Kidney tubule cell (primary cell): Measurements from ENCODE around the gene TTI1.

Experiments
- DNase-seq: peaks from one replicate; pipeline ENCODE4 v3.0.0-alpha.2; 2018; ENCODE audit warnings: low spot score

The TTI1 gene

DNA sequence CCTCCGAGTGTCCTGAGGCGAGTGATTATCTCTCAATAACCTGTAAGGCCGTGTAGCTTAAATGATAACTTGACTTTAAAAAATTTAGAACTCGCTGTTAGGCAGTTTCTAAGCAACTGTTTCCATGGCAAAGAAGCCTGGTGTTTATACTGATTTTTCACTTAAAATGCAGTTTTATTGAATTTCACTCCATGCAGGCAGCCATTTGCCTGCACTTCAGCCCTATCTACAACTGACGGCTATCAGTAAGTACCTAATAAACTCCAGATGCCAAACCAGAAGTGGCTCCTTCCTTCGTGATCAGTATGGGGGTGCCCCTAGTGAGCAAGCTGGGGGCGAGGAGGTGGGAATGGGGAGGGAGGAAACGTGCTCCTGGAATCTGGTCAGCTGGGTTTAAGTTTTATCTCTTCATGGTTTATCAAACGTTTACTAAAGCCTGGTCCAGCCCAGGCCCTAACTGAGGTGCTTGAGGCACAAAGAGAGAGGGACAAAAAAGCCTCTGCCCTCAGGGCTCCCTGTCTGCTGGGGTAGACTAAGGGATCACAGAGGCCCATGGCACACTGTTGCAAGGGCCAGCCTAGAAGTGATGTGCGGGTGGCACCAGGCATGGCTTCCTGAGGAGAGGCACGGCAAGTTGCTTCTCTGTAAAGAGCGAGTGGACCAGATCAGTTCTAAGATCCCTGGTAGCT lies 45.5 kb downstream of the TTI1 start:
- no peak for DNase-seq

DNA sequence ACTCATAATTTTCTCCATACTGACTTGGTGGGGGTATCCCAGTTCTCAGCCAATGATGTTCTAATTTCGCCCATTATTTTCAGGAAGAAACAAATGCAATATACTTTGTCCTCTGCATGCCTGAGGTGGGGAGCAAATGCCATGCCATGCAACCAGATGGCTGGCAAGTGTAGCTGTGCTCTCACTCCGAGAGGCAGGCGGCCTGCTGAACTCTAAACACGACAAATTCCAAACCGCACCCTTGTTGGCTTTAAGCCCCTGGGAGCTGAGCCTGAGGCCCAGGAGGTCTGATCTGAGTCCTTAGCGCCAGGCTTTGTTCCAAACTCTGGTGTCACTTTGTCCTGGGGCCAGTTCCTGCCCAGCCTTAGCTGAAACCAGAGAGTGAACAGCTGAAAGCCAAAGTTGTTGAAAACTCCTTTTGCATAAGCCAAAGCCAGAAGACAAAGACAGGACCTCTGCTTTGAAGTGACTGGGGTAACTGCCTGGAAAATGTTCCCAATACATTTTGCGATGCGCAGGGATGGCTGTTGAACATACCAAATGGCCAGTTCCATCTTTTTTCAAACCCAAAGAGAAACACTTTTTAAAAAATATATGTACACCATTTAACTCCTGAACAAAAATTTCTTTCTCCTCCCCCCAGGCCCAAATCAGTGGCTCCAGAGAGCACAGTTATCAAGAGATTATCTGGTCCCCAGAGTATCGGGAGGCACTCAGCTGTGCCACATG lies 46.2 kb downstream of the TTI1 start:
- no peak for DNase-seq

DNA sequence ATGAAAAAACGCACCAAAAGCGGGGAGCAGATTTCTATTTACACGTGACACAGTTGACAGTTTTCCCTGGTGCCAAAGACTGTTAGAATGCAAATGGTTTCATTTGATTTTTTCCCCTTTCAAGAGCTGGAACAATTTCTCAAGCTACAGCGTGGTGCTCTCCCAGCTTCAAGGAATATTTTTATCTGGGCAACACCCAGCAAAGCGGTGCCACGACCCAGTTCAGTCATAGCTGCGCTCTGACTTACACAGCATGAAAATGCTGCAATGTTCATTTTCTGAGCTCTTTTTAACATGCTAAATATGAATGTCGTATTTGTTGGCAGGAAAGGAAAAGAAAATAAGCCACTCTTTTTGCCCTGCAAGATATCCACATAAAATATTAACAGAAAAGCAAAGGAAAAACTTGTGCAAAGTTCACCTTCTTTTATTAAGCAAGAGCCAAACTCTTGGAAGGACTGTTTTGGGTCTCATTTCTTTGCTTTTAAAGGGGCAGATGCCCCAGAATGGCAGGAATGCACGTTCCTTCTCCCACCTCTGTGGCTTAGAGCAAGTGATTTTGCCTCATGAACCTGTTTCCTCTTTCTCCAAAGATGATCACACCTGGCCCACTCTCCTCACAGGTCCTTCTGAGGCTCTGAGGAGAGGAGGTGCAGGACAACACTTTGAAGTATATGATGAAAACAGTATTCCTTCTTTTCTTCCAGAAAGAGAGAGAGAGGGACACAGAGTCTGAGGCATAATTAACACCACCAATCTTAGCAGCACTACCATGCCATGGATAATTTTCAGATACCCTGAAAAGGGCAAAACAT lies 47.0 kb downstream of the TTI1 start:
- no peak for DNase-seq

DNA sequence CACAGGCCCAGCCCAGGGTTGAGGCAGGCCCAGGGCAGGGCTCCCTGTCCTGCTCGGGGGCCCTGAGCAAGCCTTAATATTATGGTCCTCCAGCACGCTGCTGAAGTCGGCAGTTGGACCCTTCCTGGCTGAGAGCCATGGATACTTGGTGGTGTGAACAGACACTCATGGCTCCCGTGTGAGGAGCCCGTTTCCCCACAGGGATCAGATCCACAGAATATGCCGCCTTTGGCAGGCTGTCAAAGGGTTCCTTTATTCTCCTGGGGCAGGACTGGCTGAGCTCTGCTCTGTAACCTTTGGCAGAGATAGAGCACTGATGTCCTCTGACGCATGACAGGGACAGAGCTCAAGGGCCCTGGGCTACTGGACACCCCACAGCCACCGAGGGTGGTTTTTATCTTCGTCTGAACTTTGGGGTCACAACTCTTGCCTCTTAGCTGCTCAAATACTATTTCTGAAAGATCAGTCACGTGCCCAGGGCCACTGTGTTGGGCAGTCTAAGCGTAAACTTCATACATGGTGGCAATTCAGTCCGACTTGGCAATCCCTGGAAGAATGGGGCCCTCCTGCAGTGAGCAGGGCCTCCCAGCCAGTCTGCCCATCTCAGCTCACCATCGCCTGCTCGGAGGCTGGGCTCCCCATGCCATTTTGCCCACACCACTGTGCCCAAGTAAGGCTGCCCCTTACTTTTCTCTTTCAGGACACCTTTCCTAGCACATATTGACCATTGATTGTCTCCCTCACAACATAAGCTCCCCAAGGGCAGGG lies 49.1 kb downstream of the TTI1 start:
- DNase-seq = no peak

DNA sequence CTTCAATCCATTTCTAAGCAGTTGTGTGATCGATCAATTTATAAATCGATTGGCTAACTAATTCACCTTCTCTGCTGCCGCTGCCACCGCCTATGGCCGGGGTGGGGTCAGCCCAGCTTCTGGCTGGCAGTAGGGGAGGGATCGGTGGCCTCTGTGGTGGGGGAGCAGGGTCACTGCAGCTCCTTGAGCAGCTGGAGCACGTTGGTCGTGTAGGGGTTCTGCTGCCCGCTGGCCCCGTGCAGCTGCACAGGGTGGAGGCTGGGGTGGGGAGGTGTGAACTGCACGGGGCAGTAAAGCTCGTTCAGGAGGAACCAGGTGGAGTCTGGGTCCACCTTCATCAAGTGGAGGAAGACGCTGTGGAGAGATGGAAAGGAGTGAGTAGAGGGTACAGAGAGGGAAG lies 50.0 kb downstream of the TTI1 start:
- DNase-seq = no peak

DNA sequence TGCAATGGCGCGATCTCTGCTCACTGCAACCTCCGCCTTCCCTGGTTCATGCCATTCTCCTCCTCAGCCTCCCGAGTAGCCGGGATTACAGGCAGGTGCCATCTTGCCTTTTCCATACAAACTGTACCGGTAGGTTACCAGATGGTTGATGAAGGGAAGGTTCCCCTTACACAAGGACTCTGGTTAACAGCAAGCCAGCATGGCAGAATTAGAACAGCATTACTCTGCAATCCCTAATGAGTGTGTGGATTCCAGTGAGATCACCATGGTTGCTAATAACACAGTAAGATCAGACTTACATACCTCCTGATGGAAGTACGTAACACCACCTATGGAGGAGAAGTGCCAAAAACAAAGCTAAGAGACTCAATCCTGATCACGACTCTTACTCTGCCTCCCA lies 51.7 kb downstream of the TTI1 start:
- DNase-seq = no peak

DNA sequence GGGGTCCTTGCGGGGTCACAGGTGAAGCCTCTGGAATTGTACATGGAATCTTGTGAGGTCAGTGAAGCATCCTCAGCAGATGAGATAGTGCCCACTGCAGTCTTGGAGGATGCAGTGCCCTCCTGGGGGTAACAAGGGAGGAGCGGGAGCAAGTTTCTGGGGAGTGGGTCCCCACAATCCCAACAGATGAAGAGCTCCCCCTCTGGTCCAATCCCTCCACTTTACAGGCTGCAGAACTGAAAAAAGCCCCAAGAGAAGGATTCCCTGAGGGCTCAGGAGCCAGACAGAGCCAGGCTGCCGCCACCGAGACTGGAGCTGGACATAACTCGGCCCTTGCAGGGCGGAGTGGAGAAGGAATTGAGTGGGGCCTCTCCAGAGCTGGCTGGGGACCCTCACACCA lies 52.4 kb downstream of the TTI1 start:
- DNase-seq = no peak

DNA sequence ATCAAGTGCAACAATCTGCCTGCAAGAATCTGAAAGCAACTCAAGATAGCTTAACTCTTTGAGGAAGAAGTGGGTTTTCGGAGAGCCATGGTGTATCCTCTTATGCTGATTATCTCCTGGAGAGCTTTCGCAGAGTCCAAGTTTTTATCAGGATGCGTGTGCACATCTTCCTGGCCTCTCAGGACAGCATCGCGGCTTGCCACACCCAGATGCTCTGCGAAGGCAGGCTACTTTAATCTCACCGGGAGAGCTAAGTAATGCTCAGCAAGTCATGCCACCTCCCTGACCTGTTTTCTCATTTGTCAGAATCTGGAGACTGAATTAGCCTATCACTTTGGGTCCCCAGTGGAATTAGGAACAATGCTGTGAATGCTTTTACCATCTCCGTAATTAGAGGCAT lies 52.9 kb downstream of the TTI1 start:
- DNase-seq = no peak

DNA sequence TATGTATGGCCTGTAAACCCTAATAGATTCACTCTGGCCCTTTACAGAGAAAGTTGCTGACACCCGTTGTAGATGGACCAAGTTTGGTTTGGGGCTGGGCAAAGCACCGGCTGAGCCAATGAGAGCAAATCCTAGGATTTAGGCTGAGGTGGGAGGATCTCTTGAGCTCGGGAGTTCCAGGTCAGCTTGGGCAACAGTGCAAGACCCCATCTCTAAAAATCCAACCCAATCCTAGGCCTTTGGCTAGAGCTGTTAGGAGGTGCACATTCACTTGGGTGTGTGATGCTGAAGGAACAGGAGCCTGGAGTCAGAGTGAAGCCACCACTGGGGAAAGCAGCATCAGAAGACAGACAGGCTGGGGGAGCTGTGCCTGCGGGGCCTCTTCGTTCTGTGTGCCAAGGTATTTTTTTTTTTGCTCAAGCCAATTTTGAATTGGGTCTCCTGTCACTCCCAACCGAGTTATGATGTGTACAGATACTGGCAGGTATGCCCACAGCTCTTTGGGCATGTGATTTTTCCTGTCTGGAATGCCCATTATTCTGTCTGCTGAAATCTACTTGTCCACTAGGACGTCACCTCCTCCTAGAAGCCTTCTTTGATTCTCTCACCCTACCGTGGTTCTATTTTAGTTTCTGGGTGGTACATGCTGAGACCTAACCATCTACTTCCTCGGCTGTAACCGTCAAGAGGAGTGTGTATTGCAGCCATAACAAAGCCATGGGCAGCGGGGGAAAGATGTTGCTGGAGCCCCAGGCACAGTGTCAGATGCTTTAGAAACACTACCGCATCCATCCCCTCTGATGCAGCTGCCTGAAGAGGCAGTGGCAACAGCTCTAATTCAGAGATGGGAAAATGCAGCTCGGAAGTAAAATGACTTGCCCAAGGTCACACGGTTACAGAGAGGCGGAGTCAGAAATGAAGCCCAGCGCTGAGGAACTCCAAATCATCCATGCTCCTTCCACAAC lies 54.0 kb downstream of the TTI1 start:
- DNase-seq = no peak

DNA sequence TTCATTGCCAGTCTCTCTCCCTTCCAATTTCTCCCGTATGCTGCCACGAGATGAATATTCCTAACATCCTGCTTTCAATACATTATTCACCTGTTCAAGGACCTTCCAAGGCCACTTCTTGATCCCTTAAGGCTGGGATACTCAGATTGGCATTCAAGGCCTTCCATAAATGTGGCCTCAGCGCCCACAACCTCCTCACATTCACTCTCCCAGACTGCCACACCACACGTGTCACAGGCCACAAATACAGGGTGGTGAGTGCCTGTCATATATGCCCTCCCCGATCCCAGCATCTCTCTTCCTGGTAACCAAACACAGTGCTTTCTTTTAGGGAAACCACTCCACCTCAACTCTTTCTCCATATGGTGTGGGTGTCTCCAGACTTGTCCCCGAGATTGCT lies 55.5 kb downstream of the TTI1 start:
- no peak for DNase-seq

DNA sequence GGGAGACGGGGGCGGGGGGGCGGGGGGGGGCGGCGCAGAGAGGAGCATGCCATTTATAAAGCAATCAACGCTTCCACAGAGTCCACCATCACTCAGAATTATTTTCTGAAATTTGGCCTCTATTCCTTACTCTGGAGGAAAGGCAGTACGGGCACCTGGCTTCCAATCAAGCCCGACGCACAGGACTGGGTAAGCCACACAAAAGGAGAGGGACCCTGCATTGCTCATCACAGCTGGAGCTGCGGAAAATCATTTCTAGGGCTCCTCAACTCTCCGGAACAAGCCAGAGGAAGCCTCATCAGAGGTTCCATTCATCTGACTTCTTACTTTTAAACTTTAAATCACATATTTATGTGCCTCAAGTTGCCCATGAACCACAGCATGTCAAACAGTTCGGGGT lies 55.9 kb downstream of the TTI1 start:
- no peak for DNase-seq

DNA sequence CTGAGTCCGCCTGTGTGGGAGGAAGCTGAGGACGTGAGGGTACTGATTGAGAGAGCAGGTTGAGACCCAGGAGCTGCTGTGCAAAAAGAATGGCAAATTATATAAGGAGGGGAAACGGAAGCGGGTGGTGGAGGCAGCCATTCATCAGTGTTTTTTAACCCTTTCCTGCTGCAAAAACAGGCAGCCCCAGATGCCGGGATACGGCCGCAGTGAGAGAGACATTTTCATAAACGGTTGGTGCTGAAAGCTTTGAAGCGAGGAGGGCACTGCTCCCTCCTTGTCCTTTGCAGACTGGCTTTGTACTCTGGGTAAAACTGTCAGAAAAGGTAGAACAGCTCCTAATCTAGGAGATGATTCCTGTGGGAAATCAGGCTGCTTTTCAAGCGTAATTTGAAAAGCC lies 56.4 kb downstream of the TTI1 start:
- DNase-seq = no peak

DNA sequence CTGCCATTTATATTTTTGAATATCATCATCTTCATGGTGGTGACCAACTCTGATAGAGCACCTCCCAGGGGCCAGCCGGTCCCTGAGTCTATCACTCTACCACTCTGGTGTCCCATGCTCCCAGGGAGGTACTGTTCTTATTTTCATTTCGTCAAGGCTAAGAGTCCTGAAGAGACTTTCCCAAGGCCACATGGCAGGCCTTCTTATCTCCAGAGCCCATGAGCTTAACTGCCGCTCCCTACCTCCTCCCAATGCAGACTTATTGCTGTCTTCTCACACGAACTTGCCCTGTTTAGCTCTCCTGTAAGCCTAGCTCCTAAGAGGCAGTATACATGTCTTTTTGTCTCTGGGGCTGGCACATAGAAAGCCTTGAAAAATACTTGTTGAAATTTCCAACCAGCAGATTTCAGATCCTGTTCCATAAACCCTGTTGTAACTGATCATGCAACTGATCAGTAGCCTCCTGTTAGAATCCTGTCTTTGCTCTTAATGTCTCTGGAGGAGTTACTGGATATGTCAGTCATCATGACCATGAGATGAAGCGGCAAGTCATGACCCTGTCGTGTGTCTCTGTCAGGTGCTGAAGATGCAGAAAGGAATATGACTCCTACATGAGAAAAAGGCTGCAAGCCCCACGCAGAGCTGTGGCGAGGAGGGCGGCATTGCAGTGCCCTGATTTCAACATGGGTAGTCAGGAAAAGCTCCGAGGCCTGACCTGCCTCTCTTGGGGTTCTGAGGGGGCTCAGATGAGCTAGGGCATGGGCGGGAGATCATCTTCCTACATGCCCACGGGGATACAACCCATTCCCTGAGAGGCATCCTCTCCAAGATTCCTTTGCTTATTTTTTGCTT lies 60.0 kb downstream of the TTI1 start:
- DNase-seq = no peak

DNA sequence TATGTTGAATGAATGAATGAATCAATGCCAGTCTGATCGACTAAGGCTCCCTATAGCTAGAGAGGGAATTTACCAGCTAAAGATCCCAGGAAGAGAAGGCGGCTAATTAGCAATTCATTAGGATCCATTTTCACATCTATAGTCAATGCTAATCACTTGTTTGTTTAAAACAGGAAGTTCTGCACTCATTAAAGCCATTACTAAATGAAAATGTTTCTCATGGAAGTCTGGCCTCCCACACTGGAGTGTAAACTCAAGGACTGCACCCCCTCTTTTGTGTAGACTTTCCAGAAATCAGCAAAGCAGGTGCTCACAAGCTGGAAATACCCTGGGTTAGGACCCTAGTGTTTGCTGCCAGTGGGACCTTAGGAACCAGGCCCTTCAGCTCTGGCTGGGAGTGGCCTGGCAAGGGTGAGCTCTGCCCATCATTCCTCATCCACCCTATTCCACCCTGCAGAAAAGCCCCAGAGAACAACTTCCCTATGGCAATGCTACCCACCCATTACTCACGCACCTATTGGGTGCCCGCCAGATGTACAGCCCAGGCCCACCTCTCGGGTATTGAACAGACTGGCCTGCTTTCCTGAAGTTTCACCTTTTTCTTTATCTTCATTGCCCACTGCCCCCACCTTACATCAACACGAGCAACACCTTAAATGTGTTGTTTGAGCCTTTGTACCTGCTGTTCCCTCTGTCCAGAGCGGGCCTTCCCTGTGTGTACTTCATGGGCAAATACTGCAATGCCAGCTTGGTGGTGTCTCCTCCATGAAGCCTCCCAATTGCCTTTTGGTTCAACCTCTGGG lies 60.8 kb downstream of the TTI1 start:
- no peak for DNase-seq

DNA sequence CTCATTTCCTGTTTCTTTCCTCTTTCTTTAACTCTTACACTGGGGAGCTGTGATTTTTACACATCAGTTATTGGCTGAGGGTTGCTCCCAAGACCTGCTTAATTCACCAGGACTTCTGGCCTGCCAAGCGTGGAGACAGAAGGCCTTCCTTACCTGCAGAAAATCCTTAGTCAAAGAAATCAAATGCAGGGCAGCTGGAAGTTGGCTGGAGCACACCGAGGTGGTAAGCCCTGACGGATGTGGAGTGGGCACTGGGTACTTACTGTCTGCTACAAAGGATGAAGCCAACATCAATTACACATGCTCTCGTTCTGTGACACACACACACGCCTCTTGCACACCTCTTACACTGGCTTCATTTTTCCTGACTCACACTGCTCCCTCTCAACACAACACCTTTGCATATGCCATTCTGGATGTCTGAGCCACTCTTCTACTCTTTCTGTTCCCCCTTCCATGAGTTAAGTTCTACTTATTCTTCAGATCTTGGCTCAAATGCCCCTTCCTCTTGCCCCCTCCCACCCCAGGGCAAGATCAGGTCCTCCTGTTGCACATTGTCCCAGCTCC lies 61.6 kb downstream of the TTI1 start:
- no peak for DNase-seq

DNA sequence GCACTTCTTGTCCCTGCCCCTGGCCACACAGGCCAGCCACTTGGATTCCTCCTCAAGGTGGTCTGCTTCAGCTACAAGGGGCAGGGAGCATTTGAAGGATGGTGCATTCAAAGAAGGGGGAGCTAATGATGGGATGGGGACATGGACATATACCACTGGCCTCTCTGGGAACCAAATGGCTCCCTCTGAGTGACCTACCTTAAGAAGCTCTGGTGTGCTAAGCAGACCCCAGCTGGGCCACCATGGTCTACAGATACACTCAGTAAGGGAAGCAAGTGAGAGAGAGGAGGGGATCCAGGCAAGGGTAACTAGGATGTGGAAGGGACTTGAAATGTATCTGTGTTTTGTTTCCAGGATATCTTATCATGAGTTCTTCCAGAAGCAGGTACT lies 62.4 kb downstream of the TTI1 start:
- no peak for DNase-seq

DNA sequence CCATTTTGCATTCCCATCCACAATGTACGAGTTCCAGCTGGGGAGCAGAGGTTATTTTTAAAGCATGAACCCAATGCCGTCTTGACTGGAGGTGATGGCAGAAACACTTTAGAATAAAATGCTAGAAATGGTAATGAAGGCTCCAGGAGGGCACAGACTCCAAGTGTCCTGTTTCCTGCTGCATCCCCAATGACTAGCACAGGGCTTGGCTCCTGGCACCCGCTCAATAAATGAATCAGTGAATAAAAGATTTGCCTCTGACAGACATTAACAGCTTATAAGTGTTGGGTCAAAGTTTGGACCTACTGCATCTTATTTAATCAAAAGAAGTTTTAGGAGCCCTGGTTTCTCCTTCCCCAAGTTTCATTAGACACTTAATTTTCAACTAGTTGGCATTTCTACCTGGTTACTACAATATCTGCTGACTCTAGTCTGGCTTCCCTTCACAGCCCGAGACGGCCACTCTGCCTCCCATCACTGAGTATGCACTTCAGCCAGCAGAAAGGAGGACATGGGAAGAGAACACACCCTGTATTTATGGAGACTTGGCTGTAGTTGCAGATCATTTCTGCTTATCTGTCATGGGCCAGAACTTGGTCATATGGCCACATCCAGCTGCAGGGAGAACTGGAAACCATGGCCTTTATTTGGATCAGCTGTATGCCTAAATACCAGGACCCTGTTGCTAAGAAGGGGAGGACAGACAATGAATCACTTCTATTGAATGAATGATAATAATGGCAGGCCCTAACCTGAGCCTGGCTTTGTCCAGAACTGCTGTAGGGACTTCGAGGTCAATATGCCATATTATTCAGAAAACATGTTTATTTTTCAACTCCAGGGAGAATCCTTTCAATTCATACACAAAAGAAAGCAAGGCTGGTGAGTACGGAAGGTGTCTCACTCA lies 63.1 kb downstream of the TTI1 start:
- DNase-seq = peak; percentile 8

DNA sequence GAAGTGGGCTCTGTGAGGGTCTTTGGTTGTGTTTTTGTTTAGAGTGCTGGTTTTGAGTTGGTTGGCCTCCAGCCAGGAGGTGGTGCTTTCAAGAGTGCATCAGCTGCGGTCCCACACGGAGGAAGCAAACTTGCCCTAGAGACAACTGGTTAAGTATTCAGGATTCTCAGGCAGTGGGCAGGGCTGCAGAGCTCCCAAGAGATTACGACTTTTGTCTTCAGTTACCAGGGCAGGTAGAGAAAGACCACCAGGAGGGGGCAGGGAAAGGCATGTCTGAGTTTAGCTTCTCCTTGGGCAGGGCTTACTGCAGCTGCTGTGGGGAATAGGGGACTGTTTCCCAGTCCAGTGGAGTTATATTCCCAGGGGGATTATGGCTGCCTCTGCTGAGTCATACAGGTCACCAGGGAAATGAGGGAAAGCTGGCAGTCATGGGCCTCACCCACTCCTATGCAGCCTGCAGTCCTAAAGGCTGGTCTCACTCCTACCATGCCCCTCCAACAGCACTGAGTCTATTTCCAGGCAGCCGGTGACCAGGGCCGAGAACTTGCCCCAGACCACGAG lies 64.3 kb downstream of the TTI1 start:
- DNase-seq = no peak
